SJCRH30 (cell line): Measurements from ENCODE around the gene LAMP1. TPM values are rescaled to one million over a fixed set of nuclear protein-coding genes. Genes with fewer than 3 reads are reported as not detected.
"Not testable (repeated sequence)": the region's sequence is repeated elsewhere in the genome, so short reads cannot be mapped to it uniquely, and the experiment has no call there.

Experiments used
- DNase-seq, 2 experiments: peaks; one replicate each; pipeline ENCODE4 v3.0.0-alpha.2; 2015 to 2020
- H3K27ac ChIP-seq: fragments of 250-450 bp; sonication (Bioruptor Pico); 2 replicates; pipeline ENCODE4 v1.5.1; 2020; ENCODE audit warnings: mild to moderate bottlenecking, moderate library complexity
- H3K27me3 ChIP-seq: fragments of 250-450 bp; sonication (Bioruptor Pico); 2 replicates; pipeline ENCODE4 v1.5.1; 2020; ENCODE audit warnings: mild to moderate bottlenecking, moderate library complexity
- H3K36me3 ChIP-seq: fragments of 250-450 bp; sonication (Bioruptor Pico); 2 replicates; pipeline ENCODE4 v1.5.1; 2020; ENCODE audit warnings: mild to moderate bottlenecking, moderate library complexity
- H3K4me1 ChIP-seq: fragments of 250-450 bp; sonication (Bioruptor Pico); 2 replicates; pipeline ENCODE4 v1.5.1; 2020; ENCODE audit warnings: mild to moderate bottlenecking, moderate library complexity
- H3K4me3 ChIP-seq: fragments of 250-450 bp; sonication (Bioruptor Pico); 2 replicates; pipeline ENCODE4 v1.5.1; 2020; ENCODE audit warnings: mild to moderate bottlenecking, moderate library complexity
- H3K9me3 ChIP-seq: fragments of 250-450 bp; sonication (Bioruptor Pico); replicated peaks from 2 replicates; pipeline ENCODE4 v1.5.1; 2020; ENCODE audit warnings: mild to moderate bottlenecking, moderate library complexity
- total RNA-seq: library from RNA; depleted of rRNA; stranded (reverse); fragments of >200 nt; shearing (Covaris generic); gene quantifications from 2 replicates; pipeline ENCODE4 v1.2.3, GENCODE V29; 2014; rRNA removed

LAMP1 gene
- total RNA-seq, 1 experiment from 2014 or later = 62.1 TPM

DNA sequence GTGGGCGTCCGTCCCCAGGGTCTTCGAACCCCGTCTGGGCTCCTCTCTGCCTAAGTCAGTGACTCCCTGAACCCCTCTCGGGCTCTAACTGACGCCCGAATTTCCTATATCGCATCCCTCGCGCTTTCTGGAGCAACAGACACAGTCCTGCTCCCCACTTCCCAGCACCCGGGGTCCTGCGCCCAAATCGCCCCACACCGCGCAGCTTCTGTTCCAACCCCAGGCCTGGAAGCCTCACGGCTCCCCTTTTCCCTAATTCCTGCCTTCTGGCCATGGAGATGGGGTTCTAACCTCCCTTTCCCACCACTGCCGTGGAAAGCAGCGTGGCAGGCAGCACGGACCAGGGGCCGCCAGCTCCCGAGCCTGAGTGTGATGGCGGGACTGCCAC lies 68.5 kb downstream of the LAMP1 start:
- Histone ChIP-seq H3K36me3 (no peaks in the 10 kb centered on the region), H3K27ac (no peak overlapping the region), H3K9me3 (no peaks in the 10 kb centered on the region), H3K4me3 (no peak overlapping the region), H3K4me1 (no peaks in the 10 kb centered on the region), H3K27me3 (no peaks in the 10 kb centered on the region)
- DNase-seq = no peak

DNA sequence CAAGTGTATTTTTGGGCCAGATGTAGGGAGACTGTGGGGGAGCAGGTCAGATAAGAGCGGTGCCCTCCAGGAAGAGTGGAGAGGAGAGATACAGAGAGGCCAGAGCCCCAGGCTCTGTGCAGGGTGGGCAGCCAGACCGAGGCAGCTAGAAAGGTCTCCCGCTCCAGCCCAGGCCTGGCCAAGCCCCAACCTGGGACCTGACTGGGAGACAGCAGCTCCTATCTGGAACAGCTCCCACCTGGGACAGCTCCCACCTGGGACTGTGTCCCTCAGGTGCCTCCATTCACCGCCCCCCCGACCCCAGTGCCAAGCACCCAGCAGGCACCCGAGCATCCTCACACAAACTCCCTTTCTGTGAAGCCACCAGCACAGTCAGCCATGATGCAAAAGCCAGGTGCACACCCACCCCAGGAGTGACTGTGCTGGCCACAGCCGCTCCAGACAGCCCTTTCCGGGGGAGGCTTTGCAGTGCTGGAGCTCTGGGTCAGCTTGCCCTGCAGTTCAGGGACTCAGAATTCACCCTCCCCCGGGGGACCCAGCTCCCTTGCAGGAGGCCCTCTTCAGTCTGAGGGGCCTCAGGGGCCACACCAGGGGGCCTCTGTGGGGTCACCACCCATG lies 69.0 kb downstream of the LAMP1 start:
- no peaks in the 10 kb centered on the region for H3K9me3 ChIP-seq
- no peaks in the 10 kb centered on the region for H3K36me3 ChIP-seq
- H3K27ac ChIP-seq = no peak overlapping the region
- no peak overlapping the region for H3K4me3 ChIP-seq
- H3K4me1 ChIP-seq = no peaks in the 10 kb centered on the region
- no peak for DNase-seq
- no peaks in the 10 kb centered on the region for H3K27me3 ChIP-seq

DNA sequence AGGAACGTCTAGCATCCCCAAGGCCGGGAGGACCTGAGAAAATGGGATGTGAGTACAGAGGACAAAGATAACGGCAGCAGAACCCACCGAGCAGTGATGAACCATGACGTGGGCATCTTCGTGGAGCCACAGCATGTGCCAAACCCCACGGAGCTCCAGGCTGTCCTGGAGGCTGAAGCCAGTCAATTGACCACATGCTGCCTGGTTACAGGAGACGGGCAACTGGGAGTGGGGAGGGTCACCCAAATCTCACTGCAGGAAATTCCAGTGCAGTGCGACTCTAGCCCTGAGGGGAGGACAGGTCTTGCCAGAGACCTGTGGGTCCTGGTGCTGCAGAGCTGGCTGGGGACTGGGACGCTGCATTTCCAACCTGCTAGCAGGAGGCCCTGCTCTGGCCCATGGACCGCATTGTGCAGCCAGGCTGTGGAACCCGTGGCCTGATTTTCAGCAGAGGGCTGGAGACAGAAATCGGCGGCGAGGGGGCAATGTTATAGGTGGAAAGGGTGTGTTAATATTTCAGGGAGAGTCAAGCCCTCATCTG lies 70.1 kb downstream of the LAMP1 start:
- no peak for DNase-seq

DNA sequence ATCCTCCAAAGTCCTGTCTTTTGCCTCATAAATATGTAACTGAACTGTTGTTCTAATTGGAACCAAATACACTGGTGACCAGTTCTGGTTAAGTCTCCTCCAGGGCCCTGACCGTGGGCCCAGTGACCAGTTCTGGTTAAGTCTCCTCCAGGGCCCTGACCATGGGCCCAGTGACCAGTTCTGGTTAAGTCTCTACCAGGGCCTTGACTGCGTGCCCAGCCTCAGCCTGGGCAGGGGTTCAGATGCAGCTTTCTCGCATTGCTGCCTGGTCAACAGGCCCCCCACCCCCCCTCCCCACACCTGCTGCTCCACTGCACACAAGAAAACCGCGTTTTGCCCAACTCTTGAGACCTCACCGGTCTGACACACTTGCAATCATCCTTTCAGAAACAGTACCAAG lies 70.7 kb downstream of the LAMP1 start:
- no peaks in the 10 kb centered on the region for H3K4me1 ChIP-seq
- H3K9me3 ChIP-seq = no peaks in the 10 kb centered on the region
- no peaks in the 10 kb centered on the region for H3K27me3 ChIP-seq
- H3K36me3 ChIP-seq = no peaks in the 10 kb centered on the region
- DNase-seq = no peak
- no peak overlapping the region for H3K27ac ChIP-seq
- no peak overlapping the region for H3K4me3 ChIP-seq

More for the DNA sequence above, 70.1 kb downstream of the LAMP1 start:
- Histone ChIP-seq H3K27ac (no peak overlapping the region), H3K9me3 (no peaks in the 10 kb centered on the region), H3K4me1 (no peaks in the 10 kb centered on the region), H3K36me3 (no peaks in the 10 kb centered on the region), H3K4me3 (no peak overlapping the region), H3K27me3 (no peaks in the 10 kb centered on the region)

DNA sequence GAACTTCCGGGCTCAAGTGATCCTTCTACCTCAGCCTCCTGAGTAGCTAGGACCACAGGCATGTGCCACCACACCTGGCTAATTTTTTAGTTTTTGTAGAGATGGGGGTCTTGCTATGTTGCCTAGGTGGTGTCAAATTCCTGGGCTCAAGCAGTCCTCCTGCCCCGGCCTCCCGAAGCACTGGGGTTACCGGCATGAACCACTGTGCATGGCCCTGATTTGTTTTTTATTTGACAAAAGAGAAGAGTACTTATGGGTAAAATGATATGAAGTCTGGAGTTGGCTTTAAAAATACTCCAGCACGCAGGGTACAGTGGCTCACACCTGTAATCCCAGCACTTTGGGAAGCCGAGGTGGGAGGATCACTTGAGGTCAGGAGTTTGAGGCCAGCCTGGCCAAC lies 71.3 kb downstream of the LAMP1 start:
- DNase-seq, H3K27ac ChIP-seq, H3K4me1 ChIP-seq, H3K4me3 ChIP-seq, H3K9me3 ChIP-seq, H3K36me3 ChIP-seq, H3K27me3 ChIP-seq: not testable (repeated sequence)

DNA sequence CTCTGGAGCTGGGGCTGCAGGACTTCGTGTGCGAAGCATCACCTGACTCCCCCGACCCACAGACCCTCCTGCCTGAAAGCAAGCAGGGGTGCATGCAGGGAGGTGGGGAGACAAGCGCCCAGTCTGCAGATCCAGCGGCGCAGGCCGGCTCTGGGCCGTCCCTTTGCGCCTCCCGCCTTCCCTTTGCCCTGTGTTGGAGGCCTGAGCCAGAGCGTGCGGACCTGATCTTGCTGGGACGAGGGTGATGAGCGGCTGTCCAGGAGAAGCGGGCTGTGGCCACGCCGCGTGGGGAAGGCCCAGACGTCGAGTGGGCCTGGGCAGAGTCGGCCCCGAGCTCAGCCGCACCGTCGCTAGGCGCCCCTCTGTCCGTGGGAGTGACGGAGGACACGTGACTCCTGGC lies 72.2 kb downstream of the LAMP1 start:
- Histone ChIP-seq H3K27me3 (no peaks in the 10 kb centered on the region), H3K9me3 (no peaks in the 10 kb centered on the region), H3K4me3 (no peak overlapping the region), H3K27ac (no peak overlapping the region), H3K36me3 (no peaks in the 10 kb centered on the region), H3K4me1 (no peaks in the 10 kb centered on the region)
- DNase-seq = no peak

DNA sequence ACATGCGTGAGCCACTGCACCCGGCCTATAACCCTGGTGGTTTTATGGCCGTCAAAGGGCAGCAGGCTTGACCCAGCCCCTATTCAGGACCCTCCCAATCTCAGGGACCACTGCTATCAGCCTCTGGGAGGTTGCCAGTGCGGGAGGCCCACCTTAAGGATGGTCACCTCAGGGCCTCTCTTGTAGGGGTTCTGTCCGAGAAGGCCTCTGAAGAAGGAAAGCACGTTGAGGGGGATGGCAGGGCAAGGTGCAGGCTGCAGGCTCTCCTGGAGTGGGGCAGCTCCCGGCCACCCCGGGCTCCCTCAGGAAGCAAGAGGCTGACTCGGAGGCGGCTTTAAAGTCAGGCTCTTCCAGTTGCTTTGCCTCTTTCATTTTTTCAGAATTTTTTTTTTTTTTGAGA lies 72.8 kb downstream of the LAMP1 start:
- Histone ChIP-seq H3K4me3 (no peak overlapping the region), H3K27me3 (no peaks in the 10 kb centered on the region), H3K9me3 (no peaks in the 10 kb centered on the region), H3K27ac (no peak overlapping the region), H3K36me3 (no peaks in the 10 kb centered on the region), H3K4me1 (no peaks in the 10 kb centered on the region)
- no peak for DNase-seq

DNA sequence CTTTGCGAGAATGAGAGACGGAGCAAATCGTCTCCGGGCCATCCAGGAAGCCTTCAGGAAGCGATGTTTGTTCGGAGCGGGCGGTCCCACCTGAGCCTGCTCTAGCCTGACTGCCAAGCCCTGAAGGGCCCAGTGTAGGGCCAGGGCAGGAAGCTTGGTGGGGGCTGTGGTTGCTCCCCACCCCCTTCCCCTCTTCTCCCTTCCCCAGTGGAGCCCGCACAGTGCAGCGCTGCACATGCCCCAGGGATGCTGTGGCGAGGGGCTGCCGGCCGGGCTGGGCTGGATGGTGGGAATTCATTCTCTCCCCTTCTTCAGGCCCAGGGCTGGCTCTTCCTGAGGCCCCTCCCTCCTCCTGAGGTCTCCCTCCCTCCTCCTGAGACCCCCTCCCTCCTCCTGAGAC lies 74.0 kb downstream of the LAMP1 start:
- H3K27me3 ChIP-seq = no peaks in the 10 kb centered on the region
- no peak for DNase-seq

DNA sequence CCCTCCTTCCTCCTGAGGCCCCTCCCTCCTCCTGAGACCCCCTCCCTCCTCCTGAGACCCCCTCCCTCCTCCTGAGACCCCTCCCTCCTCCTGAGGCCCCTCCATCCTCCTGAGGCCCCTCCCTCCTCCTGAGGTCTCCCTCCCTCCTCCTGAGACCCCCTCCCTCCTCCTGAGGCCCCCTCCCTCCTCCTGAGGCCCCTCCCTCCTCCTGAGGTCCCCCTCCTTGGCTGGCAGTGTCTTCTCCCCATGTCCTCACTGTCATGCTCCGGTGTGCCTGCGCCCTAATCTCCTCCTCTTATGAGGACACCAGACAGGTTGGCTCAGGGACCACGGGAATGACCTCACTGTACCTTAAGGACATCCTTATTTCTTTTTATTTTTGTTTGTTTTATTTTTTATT lies 74.7 kb downstream of the LAMP1 start:
- H3K4me1 ChIP-seq, H3K36me3 ChIP-seq, H3K27ac ChIP-seq, H3K4me3 ChIP-seq, H3K9me3 ChIP-seq, H3K27me3 ChIP-seq, DNase-seq: not testable (repeated sequence)

More for the DNA sequence above, 74.0 kb downstream of the LAMP1 start:
- no peak overlapping the region for H3K4me3 ChIP-seq
- no peaks in the 10 kb centered on the region for H3K36me3 ChIP-seq
- no peaks in the 10 kb centered on the region for H3K4me1 ChIP-seq
- H3K27ac ChIP-seq = no peak overlapping the region
- no peaks in the 10 kb centered on the region for H3K9me3 ChIP-seq

Other genes starting within 250 kb of the LAMP1 start
- not detected in 2 replicates for gene F7, start 191.4 kb upstream of the LAMP1 start, total RNA-seq
- 0.16 and 0.56 TPM in 2 replicates for gene F10, start 174.4 kb upstream of the LAMP1 start, total RNA-seq
- not detected in 2 replicates for gene PROZ, start 138.6 kb upstream of the LAMP1 start, total RNA-seq
- 59.5 and 64.6 TPM in 2 replicates for gene PCID2, start 88.6 kb upstream of the LAMP1 start, total RNA-seq
- gene CUL4A, start 87.6 kb upstream of the LAMP1 start, total RNA-seq = 67.4 and 67.6 TPM in 2 replicates
- 0.89 and 1.2 TPM in 2 replicates for gene GRTP1, start 66.9 kb downstream of the LAMP1 start, total RNA-seq
- gene ADPRHL1, start 156.2 kb downstream of the LAMP1 start, total RNA-seq = 1.9 and 2.2 TPM in 2 replicates
- 21.4 and 25.9 TPM in 2 replicates for gene DCUN1D2, start 193.5 kb downstream of the LAMP1 start, total RNA-seq